A673 (cell line): Measurements from ENCODE around the gene SLC19A1. TPM values are rescaled to one million over a fixed set of nuclear protein-coding genes. Genes with fewer than 3 reads are reported as not detected.
"Not testable (repeated sequence)": the region's sequence is repeated elsewhere in the genome, so short reads cannot be mapped to it uniquely, and the experiment has no call there.

ENCODE experiments used
- BruUV-seq: library from RNA; stranded (reverse); fragments of 400-500 nt; replicated peaks from 2 replicates; lab custom pipeline; 2021; lab: Mats Ljungman, UMichigan
- CTCF ChIA-PET: fragments of 300-600 bp; sonication (Branson Sonifier 250); formaldehyde crosslinking; loops from one replicate; lab custom pipeline; 2022; ENCODE audit warnings: antibody characterized with exemption; lab: Charles Lee
- POLR2A ChIA-PET: fragments of 300-600 bp; sonication (Branson Sonifier 250); formaldehyde crosslinking; loops from one replicate; lab custom pipeline; 2022; ENCODE audit warnings: antibody characterized with exemption; ENCODE audit not compliant: low non-redundant PET; lab: Charles Lee
- DNase-seq: peaks from one replicate; pipeline ENCODE4 v3.0.0-alpha.2; 2015; ENCODE audit warnings: low spot score
- H3K27ac ChIP-seq: fragments of 200-600 bp; sonication (generic); 2 replicates; pipeline ENCODE4 v1.5.1; 2016; ENCODE audit warnings: mixed run types, low read depth, mild to moderate bottlenecking, mixed read lengths, antibody characterized with exemption, low read length; ENCODE audit not compliant: poor library complexity, severe bottlenecking
- H3K27me3 ChIP-seq: fragments of 200-600 bp; sonication (generic); replicated peaks from 2 replicates; pipeline ENCODE4 v1.6.1; 2017; ENCODE audit warnings: mixed run types, low read depth, mild to moderate bottlenecking, mixed read lengths, antibody characterized with exemption, low read length; ENCODE audit not compliant: insufficient read depth, poor library complexity
- H3K36me3 ChIP-seq: fragments of 200-600 bp; sonication (generic); 2 replicates; pipeline ENCODE4 v1.6.1; 2016; ENCODE audit warnings: mixed run types, mild to moderate bottlenecking, mixed read lengths, antibody characterized with exemption, low read length; ENCODE audit not compliant: insufficient read depth, poor library complexity, severe bottlenecking
- H3K4me1 ChIP-seq: fragments of 200-600 bp; sonication (generic); 2 replicates; pipeline ENCODE4 v1.6.1; 2017; ENCODE audit warnings: mixed run types, mild to moderate bottlenecking, mixed read lengths, antibody characterized with exemption, low read length; ENCODE audit not compliant: insufficient read depth, poor library complexity, severe bottlenecking
- H3K4me3 ChIP-seq: fragments of 200-600 bp; sonication (generic); 2 replicates; pipeline ENCODE4 v1.5.1; 2016; ENCODE audit warnings: low read depth, mixed run types, mild to moderate bottlenecking, mixed read lengths, low read length; ENCODE audit not compliant: poor library complexity, severe bottlenecking
- H3K9me3 ChIP-seq: fragments of 200-600 bp; sonication (generic); 2 replicates; pipeline ENCODE4 v1.6.1; 2016; ENCODE audit warnings: mixed run types, low read depth, mild to moderate bottlenecking, mixed read lengths, antibody characterized with exemption, low read length; ENCODE audit not compliant: poor library complexity, severe bottlenecking
- CTCF ChIP-seq: fragments of 300-800, 200-600 bp; sonication (generic); conservative IDR thresholded peaks from 2 replicates; pipeline ENCODE4 v1.5.1; 2017; ENCODE audit warnings: low read depth, mild to moderate bottlenecking, antibody characterized with exemption, low read length, moderate library complexity, mixed read lengths
- EZH2 ChIP-seq: fragments of 200-600 bp; sonication (generic); IDR thresholded peaks from 2 replicates; pipeline ENCODE4 v1.6.1; 2017; ENCODE audit warnings: borderline replicate concordance, low read depth, mild to moderate bottlenecking, mixed read lengths, antibody characterized with exemption, low read length; ENCODE audit not compliant: poor library complexity, severe bottlenecking
- intact Hi-C: fragments of 100-400 bp; cut with micrococcal nuclease; formaldehyde crosslinking; loops from one replicate; pipeline ENCODE4 v1.10.0; 2022; ENCODE audit not compliant: unreplicated experiment
- total RNA-seq: library from RNA; stranded (reverse); gene quantifications from 2 replicates; pipeline ENCODE4 v1.2.3, GENCODE V29; 2021

SLC19A1 gene
- total RNA-seq, 1 experiment from 2014 or later: 72.1 TPM

GRCh38 chr21:45528028-45528705, 14.1 kb downstream of the SLC19A1 start:
- no peak for DNase-seq
- no peaks in the 10 kb centered on the region for H3K4me1 ChIP-seq
- H3K4me3 ChIP-seq: no peak overlapping the region
- H3K36me3 ChIP-seq: peaks cover 46% of the 10 kb centered on the region
- no peaks in the 10 kb centered on the region for H3K27me3 ChIP-seq
- no peak overlapping the region for H3K27ac ChIP-seq
- ChIA-PET CTCF (no interaction called here), POLR2A (no interaction called here)
- no peaks in the 10 kb centered on the region for H3K9me3 ChIP-seq
- intact Hi-C loops: no loop called here
- TF ChIP-seq CTCF (no peak), EZH2 (no peak)
- no TSS peak for BruUV-seq

GRCh38 chr21:45527151-45527999, 14.9 kb downstream of the SLC19A1 start:
- DNase-seq, BruUV-seq: not testable (repeated sequence)

GRCh38 chr21:45525910-45526306, 16.3 kb downstream of the SLC19A1 start:
- Histone ChIP-seq H3K4me1 (no peaks in the 10 kb centered on the region), H3K9me3 (peaks cover 10% of the 10 kb centered on the region), H3K27me3 (no peaks in the 10 kb centered on the region), H3K27ac (no peak overlapping the region), H3K36me3 (peaks cover 64% of the 10 kb centered on the region), H3K4me3 (no peak overlapping the region)
- DNase-seq: no peak
- TF ChIP-seq CTCF (no peak), EZH2 (no peak)
- BruUV-seq: no TSS peak
- ChIA-PET CTCF (no interaction called here), POLR2A (no interaction called here)
- intact Hi-C loops: no loop called here

More at GRCh38 chr21:45527151-45527999, 14.9 kb downstream of the SLC19A1 start:
- H3K9me3 ChIP-seq, POLR2A ChIA-PET, H3K27me3 ChIP-seq, CTCF ChIA-PET, H3K4me1 ChIP-seq, H3K4me3 ChIP-seq, intact Hi-C loops, H3K27ac ChIP-seq: not testable (repeated sequence)
- peaks cover 51% of the 10 kb centered on the region for H3K36me3 ChIP-seq
